ENCODE measurements around the gene PANX1.

The PANX1 gene

DNA sequence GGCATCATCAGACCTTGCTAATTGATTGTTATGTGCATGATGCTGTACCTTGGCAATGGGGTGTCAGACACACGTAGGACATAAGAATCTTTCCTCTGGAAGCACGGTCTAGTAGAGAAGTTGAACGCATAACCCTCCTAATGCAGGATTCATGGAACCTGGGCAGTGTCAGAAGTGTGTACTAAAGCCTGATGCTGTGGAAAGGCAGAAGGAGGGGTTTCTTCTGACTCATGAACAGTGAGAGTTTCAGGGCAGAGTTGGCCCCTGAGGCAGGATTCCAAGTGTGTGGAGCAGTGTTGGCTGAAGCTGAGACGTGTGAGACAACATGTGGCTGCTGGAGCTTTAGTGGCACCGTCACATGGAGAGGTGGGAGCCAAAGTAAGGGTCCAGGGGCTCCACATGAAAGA is 3.5 kb downstream of the PANX1 start:
- Histone ChIP-seq H3K9ac (ENCODE audit: low read length) (no peak overlapping the region), H3K27ac (ENCODE audit: low read length) (no peak overlapping the region), H3K4me1 (ENCODE audit: low read length) (peaks cover 47% of the 10 kb centered on the region), H3K4me2 (ENCODE audit: low read length) (no peak overlapping the region), H3K27me3 (ENCODE audit: low read depth, low read length) (no peaks in the 10 kb centered on the region), H3K4me3 (ENCODE audit: low read length) (no peak overlapping the region), H3K79me2 (ENCODE audit: low read length) (peaks cover 81% of the 10 kb centered on the region), H3K9me3 (ENCODE audit: insufficient read depth, low read length) (no peaks in the 10 kb centered on the region), H2AFZ (ENCODE audit: low read depth, low read length) (no peak overlapping the region), H3K36me3 (replicated peaks; ENCODE audit: low read depth, low read length) (peaks cover 4% of the 10 kb centered on the region), H4K20me1 (ENCODE audit: insufficient read depth, low read length) (peaks cover 53% of the 10 kb centered on the region)
- no peak for TF ChIP-seq EZH2phosphoT487 (IDR thresholded peaks at IDR 0.05; ENCODE audit: low read depth)
- TF ChIP-seq, protein P1, sequence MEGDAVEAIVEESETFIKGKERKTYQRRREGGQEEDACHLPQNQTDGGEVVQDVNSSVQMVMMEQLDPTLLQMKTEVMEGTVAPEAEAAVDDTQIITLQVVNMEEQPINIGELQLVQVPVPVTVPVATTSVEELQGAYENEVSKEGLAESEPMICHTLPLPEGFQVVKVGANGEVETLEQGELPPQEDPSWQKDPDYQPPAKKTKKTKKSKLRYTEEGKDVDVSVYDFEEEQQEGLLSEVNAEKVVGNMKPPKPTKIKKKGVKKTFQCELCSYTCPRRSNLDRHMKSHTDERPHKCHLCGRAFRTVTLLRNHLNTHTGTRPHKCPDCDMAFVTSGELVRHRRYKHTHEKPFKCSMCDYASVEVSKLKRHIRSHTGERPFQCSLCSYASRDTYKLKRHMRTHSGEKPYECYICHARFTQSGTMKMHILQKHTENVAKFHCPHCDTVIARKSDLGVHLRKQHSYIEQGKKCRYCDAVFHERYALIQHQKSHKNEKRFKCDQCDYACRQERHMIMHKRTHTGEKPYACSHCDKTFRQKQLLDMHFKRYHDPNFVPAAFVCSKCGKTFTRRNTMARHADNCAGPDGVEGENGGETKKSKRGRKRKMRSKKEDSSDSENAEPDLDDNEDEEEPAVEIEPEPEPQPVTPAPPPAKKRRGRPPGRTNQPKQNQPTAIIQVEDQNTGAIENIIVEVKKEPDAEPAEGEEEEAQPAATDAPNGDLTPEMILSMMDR (IDR thresholded peaks at IDR 0.05; ENCODE audit: low read depth, low read length): no peak

DNA sequence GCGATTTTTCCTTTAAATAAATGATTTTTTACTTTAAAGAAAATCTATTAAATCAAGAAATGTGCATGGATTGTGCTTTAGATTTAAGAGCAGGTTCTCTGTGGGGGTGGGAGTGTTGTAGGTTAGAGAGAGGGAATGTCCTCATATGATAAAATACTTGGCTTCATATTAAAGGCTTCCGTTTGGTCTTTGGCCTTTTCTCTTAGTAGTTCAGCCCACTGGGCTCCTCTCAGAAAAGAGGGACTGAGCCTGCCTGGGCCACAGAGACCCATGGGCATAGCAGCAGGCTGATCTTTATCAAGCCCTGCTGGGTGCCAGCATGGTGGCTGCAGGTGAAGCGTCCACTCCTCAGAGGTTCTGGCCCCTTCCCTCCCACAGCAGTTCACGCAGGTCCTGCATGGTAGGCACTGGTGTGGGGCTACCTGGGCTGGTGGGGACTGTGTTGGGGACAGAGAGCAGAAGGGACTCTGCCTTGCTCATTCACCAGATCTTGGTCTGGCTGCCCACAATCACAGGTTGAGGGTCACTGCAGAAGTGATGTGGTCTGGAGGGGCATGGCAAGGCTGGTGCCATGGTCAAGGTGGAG is 4.3 kb downstream of the PANX1 start:
- Histone ChIP-seq H3K4me2 (ENCODE audit: low read length) (no peak overlapping the region), H4K20me1 (ENCODE audit: insufficient read depth, low read length) (peaks cover 54% of the 10 kb centered on the region), H2AFZ (ENCODE audit: low read depth, low read length) (no peak overlapping the region), H3K27me3 (ENCODE audit: low read depth, low read length) (no peaks in the 10 kb centered on the region), H3K36me3 (replicated peaks; ENCODE audit: low read depth, low read length) (peaks cover 4% of the 10 kb centered on the region), H3K79me2 (ENCODE audit: low read length) (peaks cover 86% of the 10 kb centered on the region), H3K4me1 (ENCODE audit: low read length) (peaks cover 40% of the 10 kb centered on the region), H3K9me3 (ENCODE audit: insufficient read depth, low read length) (no peaks in the 10 kb centered on the region), H3K27ac (ENCODE audit: low read length) (no peak overlapping the region), H3K9ac (ENCODE audit: low read length) (no peak overlapping the region), H3K4me3 (ENCODE audit: low read length) (no peak overlapping the region)
- TF ChIP-seq, protein P1 (IDR thresholded peaks at IDR 0.05; ENCODE audit: low read depth, low read length): no peak
- TF ChIP-seq EZH2phosphoT487 (IDR thresholded peaks at IDR 0.05; ENCODE audit: low read depth): no peak

DNA sequence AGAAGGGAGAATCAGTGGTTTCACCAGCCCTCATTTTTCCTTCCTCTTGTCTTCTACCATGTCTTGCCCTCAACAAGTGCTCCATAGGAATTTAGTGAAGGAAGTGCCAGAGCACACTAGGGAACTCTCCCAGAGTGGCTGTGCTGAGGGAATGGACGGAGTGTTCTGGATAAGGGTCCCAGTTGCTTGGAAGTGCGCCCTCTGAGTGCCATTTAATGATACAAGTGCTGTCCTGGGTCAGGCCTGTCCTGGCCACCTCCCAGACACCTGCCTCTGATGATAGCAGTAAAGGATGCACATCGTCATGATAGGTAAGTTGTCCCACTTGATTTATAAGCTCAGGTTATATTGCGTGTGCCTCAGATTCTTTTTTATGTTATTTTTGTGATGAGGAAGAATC is 5.1 kb downstream of the PANX1 start:
- H3K4me3 ChIP-seq (ENCODE audit: low read length): no peak overlapping the region
- no peak overlapping the region for H3K4me2 ChIP-seq (ENCODE audit: low read length)
- no peak overlapping the region for H3K9ac ChIP-seq (ENCODE audit: low read length)
- no peak overlapping the region for H3K27ac ChIP-seq (ENCODE audit: low read length)
- peaks cover 4% of the 10 kb centered on the region for H3K36me3 ChIP-seq (replicated peaks; ENCODE audit: low read depth, low read length)
- H2AFZ ChIP-seq (ENCODE audit: low read depth, low read length): no peak overlapping the region
- H3K27me3 ChIP-seq (ENCODE audit: low read depth, low read length): no peaks in the 10 kb centered on the region
- peaks cover 61% of the 10 kb centered on the region for H4K20me1 ChIP-seq (ENCODE audit: insufficient read depth, low read length)
- H3K79me2 ChIP-seq (ENCODE audit: low read length): peaks cover 94% of the 10 kb centered on the region
- peaks cover 38% of the 10 kb centered on the region for H3K4me1 ChIP-seq (ENCODE audit: low read length)
- no peaks in the 10 kb centered on the region for H3K9me3 ChIP-seq (ENCODE audit: insufficient read depth, low read length)
- no peak for TF ChIP-seq EZH2phosphoT487 (IDR thresholded peaks at IDR 0.05; ENCODE audit: low read depth)
- TF ChIP-seq, protein P1 (IDR thresholded peaks at IDR 0.05; ENCODE audit: low read depth, low read length): no peak

DNA sequence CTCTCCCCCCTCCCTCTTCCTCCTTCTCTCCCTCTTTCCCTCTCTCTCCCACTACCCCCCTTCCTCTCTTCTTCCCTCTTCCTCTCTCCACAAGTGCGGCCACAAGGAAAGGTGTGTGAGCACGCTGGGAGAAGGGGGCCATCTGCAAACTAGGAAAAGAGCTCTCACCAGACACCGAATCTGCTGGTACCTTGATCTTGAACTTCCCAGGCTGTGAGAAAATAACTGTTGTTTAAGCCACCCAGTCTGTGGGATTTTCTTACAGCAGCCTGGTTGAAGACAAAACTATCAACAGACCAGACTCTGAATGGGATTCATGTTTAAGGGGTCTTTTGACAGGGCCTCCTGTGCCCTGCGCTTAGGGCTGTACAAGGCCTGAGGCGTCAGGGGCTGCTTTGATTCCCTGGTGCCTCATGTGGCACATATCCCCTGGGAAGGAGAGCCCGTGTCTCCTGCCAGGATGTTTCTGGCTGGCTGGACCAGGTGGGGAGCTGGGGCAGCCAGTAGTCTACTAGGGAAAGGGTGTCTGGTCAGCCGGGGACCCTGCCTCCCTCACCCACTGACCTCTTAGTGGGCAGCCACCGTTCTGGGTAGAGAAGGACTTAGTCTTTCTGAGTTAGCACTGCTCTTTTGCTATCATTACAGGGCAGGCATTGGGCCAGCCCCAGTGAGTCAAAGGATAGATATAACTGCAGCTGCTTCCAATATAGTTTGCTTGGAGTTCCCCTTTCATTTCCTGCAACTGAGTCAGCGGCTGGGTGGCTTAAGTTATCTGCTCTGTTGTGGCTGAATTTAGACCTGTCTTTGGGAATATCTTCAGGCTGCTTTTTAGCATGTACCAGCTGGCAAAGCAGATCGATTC is 6.2 kb downstream of the PANX1 start:
- Histone ChIP-seq H3K36me3 (replicated peaks; ENCODE audit: low read depth, low read length) (peaks cover 4% of the 10 kb centered on the region), H3K4me2 (ENCODE audit: low read length) (peak overlapping the region; percentile 74), H3K27me3 (ENCODE audit: low read depth, low read length) (no peaks in the 10 kb centered on the region), H3K79me2 (ENCODE audit: low read length) (peaks cover 94% of the 10 kb centered on the region), H4K20me1 (ENCODE audit: insufficient read depth, low read length) (peaks cover 69% of the 10 kb centered on the region), H3K9ac (ENCODE audit: low read length) (peak overlapping the region; percentile 40; the same call in 1 of the 2 replicates), H3K27ac (ENCODE audit: low read length) (peak overlapping the region; percentile 44; the same call in 1 of the 2 replicates), H3K9me3 (ENCODE audit: insufficient read depth, low read length) (no peaks in the 10 kb centered on the region), H3K4me1 (ENCODE audit: low read length) (peaks cover 35% of the 10 kb centered on the region), H3K4me3 (ENCODE audit: low read length) (peak overlapping the region; percentile 40), H2AFZ (ENCODE audit: low read depth, low read length) (no peak overlapping the region)
- TF ChIP-seq, protein P1 (IDR thresholded peaks at IDR 0.05; ENCODE audit: low read depth, low read length): no peak
- no peak for TF ChIP-seq EZH2phosphoT487 (IDR thresholded peaks at IDR 0.05; ENCODE audit: low read depth)
